MG63 (cell line): Measurements from ENCODE around the gene TYROBP. TPM values are rescaled to one million over a fixed set of nuclear protein-coding genes. Genes with fewer than 3 reads are reported as not detected.
"Not testable (repeated sequence)": the region's sequence is repeated elsewhere in the genome, so short reads cannot be mapped to it uniquely, and the experiment has no call there.

Source experiments
- DNase-seq: peaks from one replicate; pipeline ENCODE4 v3.0.0-alpha.2; 2020
- H3K27me3 ChIP-seq: fragments of 250-450 bp; sonication (Bioruptor Pico); 2 replicates; pipeline ENCODE4 v1.5.1; 2020; ENCODE audit warnings: mild to moderate bottlenecking, moderate library complexity
- H3K36me3 ChIP-seq: fragments of 250-450 bp; sonication (Bioruptor Pico); 2 replicates; pipeline ENCODE4 v1.5.1; 2020; ENCODE audit warnings: mild to moderate bottlenecking, moderate library complexity
- H3K4me3 ChIP-seq: fragments of 250-450 bp; sonication (Bioruptor Pico); 2 replicates; pipeline ENCODE4 v1.5.1; 2020; ENCODE audit warnings: mild to moderate bottlenecking, moderate library complexity
- H3K9me3 ChIP-seq: fragments of 250-450 bp; sonication (Bioruptor Pico); 2 replicates; pipeline ENCODE4 v1.5.1; 2020; ENCODE audit warnings: mild to moderate bottlenecking, moderate library complexity
- total RNA-seq: library from RNA; depleted of rRNA; stranded (reverse); fragments of >200 nt; shearing (Covaris generic); gene quantifications from 2 replicates; pipeline ENCODE4 v1.2.3, GENCODE V29; 2014; ENCODE audit warnings: low replicate concordance; rRNA removed

Gene TYROBP
- total RNA-seq, result not detected in 2 replicates

- Histone ChIP-seq H3K27me3 (no peaks in the 10 kb centered on the region), H3K36me3 (no peaks in the 10 kb centered on the region), H3K9me3 (no peaks in the 10 kb centered on the region), H3K4me3 (no peak within 1 kb of the TSS)
- no peak for DNase-seq
These were observed at the start of gene TYROBP for GRCh38 chr19:35908010-35908441. Gene TYROBP, minus strand, starts transcription at chr19:35908295. Its CDS starts 67 bp downstream, at chr19:35908228.

DNA sequence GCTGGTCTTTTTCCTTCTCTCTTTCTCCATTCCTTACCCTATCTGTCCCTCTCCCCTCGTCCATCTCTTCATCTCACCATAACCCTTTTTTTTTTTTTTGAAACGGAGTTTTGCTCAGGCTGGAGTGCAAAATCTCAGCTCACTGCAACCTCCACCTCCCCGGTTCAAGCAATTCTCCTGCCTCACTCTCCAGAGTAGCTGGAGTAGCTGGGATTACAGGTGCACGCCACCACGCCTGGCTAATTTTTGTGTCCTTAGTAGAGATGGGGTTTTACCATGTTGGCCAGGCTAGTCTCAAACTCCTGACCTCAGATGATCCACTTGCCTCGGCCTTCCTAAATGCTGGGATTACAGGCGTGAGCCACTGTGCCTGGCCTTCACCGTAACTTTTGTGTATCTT lies 49.3 kb upstream of the TYROBP start:
- H3K27me3 ChIP-seq, result peaks cover 29% of the 10 kb centered on the region
- H3K4me3 ChIP-seq, DNase-seq, H3K36me3 ChIP-seq, H3K9me3 ChIP-seq: not testable (repeated sequence)

DNA sequence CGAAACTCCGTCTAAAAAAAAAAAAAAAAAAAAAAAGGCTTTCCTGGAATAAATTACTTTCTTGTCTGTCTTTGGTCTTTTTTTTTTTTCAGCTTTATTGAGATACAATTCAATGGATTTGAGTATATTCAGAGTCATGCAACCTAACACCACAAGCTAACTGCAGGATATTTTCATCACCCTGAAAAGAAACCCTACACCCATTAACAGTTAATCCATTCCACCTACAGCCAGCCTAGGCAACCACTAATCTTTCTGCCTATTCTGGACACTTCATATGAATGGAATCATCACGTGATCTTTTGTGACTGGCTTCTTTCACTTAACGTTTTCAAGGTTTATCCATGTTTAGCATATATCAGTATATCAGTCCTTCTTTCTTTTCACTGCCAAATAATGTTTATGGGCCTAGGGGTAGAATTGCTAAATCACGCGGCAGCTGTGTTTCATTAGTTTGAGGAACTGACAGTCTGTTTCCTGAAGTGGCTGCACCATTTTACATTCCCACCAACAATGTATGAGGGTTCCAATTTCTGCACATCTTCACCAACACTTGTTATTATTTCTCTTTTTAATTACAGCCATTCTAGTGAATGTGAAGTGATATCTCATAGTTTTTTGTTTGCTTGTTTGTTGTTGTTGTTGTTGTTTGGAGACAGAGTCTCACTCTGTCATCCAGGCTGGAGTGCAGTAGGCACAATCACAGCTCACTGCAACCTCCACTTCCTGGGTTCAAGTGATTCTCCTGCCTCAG lies 48.0 kb upstream of the TYROBP start:
- peaks cover 31% of the 10 kb centered on the region for H3K27me3 ChIP-seq
- H3K9me3 ChIP-seq, result peaks cover 6% of the 10 kb centered on the region
- no peak for DNase-seq

DNA sequence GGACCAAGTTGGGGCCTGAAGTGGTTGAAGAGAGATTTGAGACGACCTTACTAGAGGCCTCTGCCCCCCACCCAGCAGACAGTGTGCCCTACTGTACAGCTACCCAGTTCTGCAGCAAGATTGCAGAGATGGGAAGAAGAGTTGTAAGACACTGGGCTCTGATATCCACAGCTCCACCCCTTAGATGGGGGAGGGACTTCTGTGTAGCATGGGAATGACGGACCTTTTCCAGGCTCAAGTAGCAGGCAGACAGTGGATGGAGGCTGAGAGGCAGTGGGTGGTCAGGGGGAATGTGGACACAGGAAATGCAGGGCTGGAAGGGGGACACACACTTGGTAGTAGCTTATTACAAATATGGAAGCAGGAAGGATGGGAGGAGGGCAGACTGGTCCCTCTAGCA lies 41.0 kb upstream of the TYROBP start:
- Histone ChIP-seq H3K36me3 (no peaks in the 10 kb centered on the region), H3K4me3 (no peak overlapping the region), H3K9me3 (no peaks in the 10 kb centered on the region), H3K27me3 (0 out of 2 replicates have a peak, but pooled peaks cover 6% of the 10 kb centered on the region)
- DNase-seq, result no peak

More for the DNA sequence above, 48.0 kb upstream of the TYROBP start:
- no peak overlapping the region for H3K4me3 ChIP-seq
- no peaks in the 10 kb centered on the region for H3K36me3 ChIP-seq

GRCh38 chr19:35946203-35946602 lies 38.1 kb upstream of the TYROBP start:
- Histone ChIP-seq H3K36me3 (no peaks in the 10 kb centered on the region), H3K4me3 (no peak overlapping the region), H3K9me3 (no peaks in the 10 kb centered on the region), H3K27me3 (no peaks in the 10 kb centered on the region)
- no peak for DNase-seq

DNA sequence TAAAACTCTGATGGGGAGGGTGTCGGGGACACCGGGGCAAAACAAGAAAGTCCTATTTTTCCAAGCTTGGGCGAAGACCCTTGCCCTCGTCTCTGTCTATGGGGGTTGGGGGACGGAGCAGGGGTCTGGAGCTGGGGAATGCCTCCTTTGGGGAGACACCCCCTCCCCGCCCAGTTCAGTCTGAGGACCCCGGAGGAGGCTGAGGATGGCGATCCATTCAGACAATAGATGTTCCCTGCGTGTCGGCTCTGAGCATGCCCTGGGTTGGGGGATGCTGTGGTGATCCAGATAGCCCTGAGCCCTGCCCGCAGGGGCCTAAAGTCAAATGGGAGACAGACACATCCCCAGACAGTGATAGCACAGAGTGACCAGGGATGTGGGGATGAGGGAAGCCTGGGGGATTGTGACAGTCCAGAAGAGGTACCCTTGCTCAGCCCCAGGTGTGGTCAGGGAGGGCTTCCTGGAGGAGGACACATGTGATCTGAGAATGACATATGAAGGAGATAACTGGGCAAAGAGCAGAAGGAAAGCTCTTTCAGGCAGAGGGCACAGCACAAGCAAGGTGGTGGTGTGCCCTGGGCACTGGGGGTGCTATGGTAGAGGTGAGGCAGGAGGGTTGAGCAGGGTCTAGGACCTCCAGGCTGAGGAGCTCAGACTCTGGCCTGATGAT lies 37.2 kb upstream of the TYROBP start:
- Histone ChIP-seq H3K27me3 (no peaks in the 10 kb centered on the region), H3K36me3 (no peaks in the 10 kb centered on the region), H3K9me3 (no peaks in the 10 kb centered on the region), H3K4me3 (no peak overlapping the region)
- no peak for DNase-seq

DNA sequence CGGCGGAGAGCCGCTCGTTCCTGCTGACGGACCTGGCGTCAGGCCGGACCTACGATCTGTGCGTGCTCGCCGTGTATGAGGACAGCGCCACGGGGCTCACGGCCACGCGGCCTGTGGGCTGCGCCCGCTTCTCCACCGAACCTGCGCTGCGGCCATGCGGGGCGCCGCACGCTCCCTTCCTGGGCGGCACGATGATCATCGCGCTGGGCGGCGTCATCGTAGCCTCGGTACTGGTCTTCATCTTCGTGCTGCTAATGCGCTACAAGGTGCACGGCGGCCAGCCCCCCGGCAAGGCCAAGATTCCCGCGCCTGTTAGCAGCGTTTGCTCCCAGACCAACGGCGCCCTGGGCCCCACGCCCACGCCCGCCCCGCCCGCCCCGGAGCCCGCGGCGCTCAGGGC lies 36.5 kb upstream of the TYROBP start:
- DNase-seq, result no peak
- Histone ChIP-seq H3K4me3 (no peak overlapping the region), H3K36me3 (no peaks in the 10 kb centered on the region), H3K9me3 (no peaks in the 10 kb centered on the region), H3K27me3 (no peaks in the 10 kb centered on the region)

GRCh38 chr19:35943321-35944301 lies 35.5 kb upstream of the TYROBP start:
- no peaks in the 10 kb centered on the region for H3K36me3 ChIP-seq
- H3K4me3 ChIP-seq, result no peak overlapping the region
- no peaks in the 10 kb centered on the region for H3K27me3 ChIP-seq
- no peak for DNase-seq
- H3K9me3 ChIP-seq, result no peaks in the 10 kb centered on the region

DNA sequence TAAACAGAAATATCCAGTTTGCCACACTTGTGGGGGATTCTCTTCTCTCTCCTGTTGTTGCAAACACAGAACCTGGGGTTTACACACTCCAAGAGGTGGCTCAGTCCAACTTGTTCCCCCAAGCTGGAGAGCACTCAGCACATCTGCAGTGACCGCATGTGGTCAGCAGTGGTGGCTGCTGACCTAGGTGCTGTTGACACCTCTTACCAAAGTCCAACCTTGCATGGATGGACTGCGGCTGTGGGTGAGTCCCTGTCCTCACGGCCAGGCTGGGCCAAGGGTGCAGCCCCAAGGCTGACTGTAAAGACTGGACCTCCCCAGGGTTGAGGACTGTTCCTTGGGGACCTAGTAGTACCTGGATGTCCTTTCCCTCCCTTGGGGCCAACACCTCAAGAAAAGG lies 34.1 kb upstream of the TYROBP start:
- H3K36me3 ChIP-seq, result no peaks in the 10 kb centered on the region

DNA sequence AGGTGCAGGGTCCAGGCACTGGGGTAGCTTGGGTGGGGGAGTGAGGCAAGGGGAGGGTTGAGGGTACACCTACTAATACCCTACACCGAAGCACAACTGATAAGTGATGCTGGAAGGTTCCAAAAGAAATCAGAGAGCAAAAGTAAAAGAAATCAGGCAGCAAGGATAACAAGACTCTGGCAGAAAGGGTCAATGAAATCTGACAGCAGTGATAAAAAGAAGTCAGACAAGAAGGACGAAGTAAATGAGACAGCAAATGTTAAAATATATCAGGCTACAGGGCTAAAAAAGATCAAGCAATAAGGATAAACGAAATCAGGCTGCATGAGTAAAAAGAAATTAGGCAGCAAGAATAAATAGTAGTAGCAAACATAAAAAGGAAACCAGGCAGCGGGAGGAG lies 32.7 kb upstream of the TYROBP start:
- no peaks in the 10 kb centered on the region for H3K9me3 ChIP-seq
- no peak for DNase-seq
- H3K4me3 ChIP-seq, result no peak overlapping the region
- no peaks in the 10 kb centered on the region for H3K36me3 ChIP-seq
- no peaks in the 10 kb centered on the region for H3K27me3 ChIP-seq

More for the DNA sequence above, 34.1 kb upstream of the TYROBP start:
- Histone ChIP-seq H3K9me3 (no peaks in the 10 kb centered on the region), H3K4me3 (no peak overlapping the region), H3K27me3 (no peaks in the 10 kb centered on the region)
- no peak for DNase-seq

GRCh38 chr19:35940078-35940775 lies 32.1 kb upstream of the TYROBP start:
- Histone ChIP-seq H3K27me3 (peaks cover 3% of the 10 kb centered on the region; the same call in 1 of the 2 replicates), H3K4me3 (no peak overlapping the region), H3K9me3 (no peaks in the 10 kb centered on the region), H3K36me3 (no peaks in the 10 kb centered on the region)
- DNase-seq, result no peak

GRCh38 chr19:35939307-35940077 lies 31.4 kb upstream of the TYROBP start:
- DNase-seq, result no peak
- Histone ChIP-seq H3K9me3 (no peaks in the 10 kb centered on the region), H3K36me3 (no peaks in the 10 kb centered on the region), H3K27me3 (peaks cover 3% of the 10 kb centered on the region; the same call in 1 of the 2 replicates), H3K4me3 (no peak overlapping the region)

DNA sequence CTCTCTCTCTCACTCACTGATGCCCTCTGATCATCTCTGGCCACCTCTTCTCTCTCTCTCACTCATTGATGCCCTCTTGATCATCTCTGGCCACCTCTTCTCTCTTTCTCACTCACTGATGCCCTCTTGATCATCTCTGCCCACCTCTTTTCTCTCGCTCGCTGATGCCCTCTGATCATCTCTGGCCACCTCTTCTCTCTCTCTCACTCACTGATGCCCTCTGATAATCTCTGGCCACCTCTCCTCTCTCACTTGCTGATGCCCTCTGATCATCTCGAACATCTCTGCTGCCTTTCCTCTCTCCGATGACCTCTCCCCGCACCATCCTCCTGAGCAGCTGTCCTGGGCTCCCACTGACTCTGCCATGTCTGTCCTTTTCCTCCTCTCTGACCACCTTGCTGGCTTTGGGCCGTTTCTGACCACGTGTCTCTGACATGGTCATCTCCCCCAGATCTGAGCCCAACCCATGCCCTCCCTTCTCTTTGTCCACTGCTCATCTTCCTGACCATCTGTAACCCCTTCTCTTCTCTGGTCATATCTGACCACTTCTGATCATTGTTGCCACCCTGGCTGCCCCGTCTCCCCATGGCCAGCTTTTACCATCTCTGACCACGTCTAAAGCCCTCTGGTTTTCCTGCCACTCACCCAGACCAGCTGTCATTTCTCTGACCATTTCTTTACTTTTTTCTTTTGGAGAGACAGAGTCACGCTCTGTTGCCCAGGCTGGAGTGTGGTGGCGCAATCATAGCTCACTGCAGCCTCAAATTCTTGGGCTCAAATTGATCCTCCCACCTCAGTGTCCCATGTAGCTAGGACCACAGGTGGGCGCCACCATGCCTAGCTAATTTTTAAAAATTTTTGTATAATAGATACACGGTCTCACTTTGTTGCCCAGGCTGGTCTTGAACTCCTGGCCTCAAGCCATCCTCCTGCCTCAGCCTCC lies 30.5 kb upstream of the TYROBP start:
- Histone ChIP-seq H3K36me3 (no peaks in the 10 kb centered on the region), H3K4me3 (no peak overlapping the region), H3K27me3 (peaks cover 3% of the 10 kb centered on the region; the same call in 1 of the 2 replicates), H3K9me3 (no peaks in the 10 kb centered on the region)
- no peak for DNase-seq

GRCh38 chr19:35937345-35938281 lies 29.5 kb upstream of the TYROBP start:
- Histone ChIP-seq H3K27me3 (peaks cover 3% of the 10 kb centered on the region; the same call in 1 of the 2 replicates), H3K4me3 (peak overlapping the region; percentile 59), H3K9me3 (no peaks in the 10 kb centered on the region), H3K36me3 (no peaks in the 10 kb centered on the region)
- no peak for DNase-seq
